ENCODE measurements around the gene C5orf22.
"Not testable (repeated sequence)": the region's sequence is repeated elsewhere in the genome, so short reads cannot be mapped to it uniquely, and the experiment has no call there.

The C5orf22 gene

DNA sequence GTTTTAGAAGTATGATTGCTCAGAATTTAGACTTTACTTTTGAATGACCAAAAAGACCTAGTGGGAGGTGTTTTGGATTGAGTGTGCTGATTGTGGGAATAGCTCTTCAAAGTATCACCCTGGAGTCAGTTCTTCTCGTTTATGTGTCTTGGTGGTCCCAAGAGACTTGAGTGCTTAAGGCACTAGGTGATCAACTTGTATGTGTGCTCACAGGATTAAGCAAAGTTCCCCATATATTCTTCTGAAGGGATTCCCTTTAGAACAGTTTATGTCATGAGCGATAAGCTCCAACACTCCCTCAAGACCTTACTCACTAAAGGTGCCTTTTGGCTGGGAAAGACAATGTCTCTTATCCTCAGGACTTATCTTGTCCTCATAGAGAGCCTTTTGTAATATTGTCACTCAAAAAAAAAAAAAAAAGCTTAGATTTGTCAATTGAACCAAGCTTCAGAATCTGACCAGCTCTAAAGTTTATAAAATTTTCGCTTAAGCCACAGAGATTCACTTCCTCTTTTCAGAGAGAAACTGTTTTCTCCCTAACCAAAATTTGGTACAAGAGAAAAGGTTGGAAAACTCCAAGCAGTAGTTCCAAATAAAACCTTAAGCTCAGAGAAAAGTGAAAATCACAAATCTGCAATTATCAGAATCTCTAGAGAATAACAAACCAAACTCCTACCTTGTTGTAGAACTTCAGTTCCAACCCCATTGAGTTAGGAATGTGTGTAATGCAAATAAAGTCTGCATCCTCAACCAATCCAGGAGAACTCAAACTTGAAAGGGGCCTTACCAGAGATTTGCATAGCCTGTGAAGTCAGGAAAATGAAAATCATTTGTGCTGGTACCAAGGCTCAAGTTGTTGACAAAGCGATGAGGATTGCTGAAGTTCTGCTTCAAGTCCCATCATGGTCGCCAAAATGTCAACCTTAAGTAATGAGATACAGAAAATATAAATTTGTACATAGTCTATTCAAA, 66.8 kb downstream of the C5orf22 start:
- H3K9me3 ChIP-seq (ENCODE audit: control insufficient read depth, insufficient read depth, low read length), result no peaks in the 10 kb centered on the region
- H3K4me1 ChIP-seq (ENCODE audit: control insufficient read depth, insufficient read depth, low read length), result no peaks in the 10 kb centered on the region
- no peak overlapping the region for H3K4me3 ChIP-seq (ENCODE audit: low read length)
- H3K27me3 ChIP-seq (ENCODE audit: control insufficient read depth, insufficient read depth, low read length), result no peaks in the 10 kb centered on the region; the same call in 1 of the 2 replicates
- DNase-seq (ENCODE audit: low read depth, low spot score), result no peak
- H3K36me3 ChIP-seq (ENCODE audit: control insufficient read depth, insufficient read depth, low read length), result no peaks in the 10 kb centered on the region
- no CpG with 5 or more reads among the region's 5 CpGs for WGBS (ENCODE audit: insufficient coverage, insufficient read length)
- no peak overlapping the region for H3K27ac ChIP-seq (ENCODE audit: low read length)

DNA sequence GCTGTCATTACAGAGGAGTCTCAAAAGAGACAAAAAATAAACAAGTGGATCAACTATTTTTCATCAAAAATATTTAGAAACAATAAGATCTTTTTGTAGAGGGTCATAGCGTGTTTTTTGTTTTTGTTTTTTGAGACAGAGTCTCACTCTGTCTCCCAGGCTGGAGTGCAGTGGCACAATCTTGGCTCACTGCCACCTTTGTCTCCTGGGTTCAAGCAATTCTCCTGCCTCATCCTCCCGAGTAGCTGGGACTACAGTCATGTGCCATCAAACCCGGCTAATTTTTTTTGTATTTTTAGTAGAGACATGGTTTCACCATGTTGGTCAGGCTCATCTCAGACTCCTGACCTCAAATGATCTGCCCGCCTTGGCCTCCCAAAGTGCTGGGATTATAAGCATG, 70.2 kb downstream of the C5orf22 start:
- H3K27ac ChIP-seq (ENCODE audit: low read length); H3K27me3 ChIP-seq (ENCODE audit: control insufficient read depth, insufficient read depth, low read length); DNase-seq (ENCODE audit: low read depth, low spot score); H3K4me1 ChIP-seq (ENCODE audit: control insufficient read depth, insufficient read depth, low read length); H3K9me3 ChIP-seq (ENCODE audit: control insufficient read depth, insufficient read depth, low read length); H3K36me3 ChIP-seq (ENCODE audit: control insufficient read depth, insufficient read depth, low read length); H3K4me3 ChIP-seq (ENCODE audit: low read length): not testable (repeated sequence)
- WGBS (ENCODE audit: insufficient coverage, insufficient read length), result no CpG with 5 or more reads among the region's 4 CpGs

DNA sequence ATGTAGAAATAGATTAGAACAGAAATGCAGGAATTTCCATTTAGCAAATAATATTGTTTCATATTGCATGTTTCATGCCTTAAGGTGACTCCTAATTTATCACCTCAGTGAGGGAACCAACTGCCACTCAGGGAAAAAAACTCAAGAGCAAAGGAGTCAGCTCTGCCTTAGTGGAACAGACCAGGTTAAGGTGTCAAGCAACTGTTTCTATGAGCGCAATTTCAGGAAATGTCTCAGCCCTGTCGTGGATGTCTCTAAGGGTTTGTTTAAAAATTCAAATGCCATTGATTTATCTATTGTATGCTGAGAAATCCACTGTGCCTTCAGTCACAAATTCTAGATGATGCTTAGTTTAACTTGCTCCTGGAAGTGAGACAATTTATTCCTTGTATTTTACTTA, 72.1 kb downstream of the C5orf22 start:
- WGBS (ENCODE audit: insufficient coverage, insufficient read length), result no CpG with 5 or more reads among the region's 2 CpGs
- H3K4me1 ChIP-seq (ENCODE audit: control insufficient read depth, insufficient read depth, low read length), result no peaks in the 10 kb centered on the region
- no peak overlapping the region for H3K27ac ChIP-seq (ENCODE audit: low read length)

DNA sequence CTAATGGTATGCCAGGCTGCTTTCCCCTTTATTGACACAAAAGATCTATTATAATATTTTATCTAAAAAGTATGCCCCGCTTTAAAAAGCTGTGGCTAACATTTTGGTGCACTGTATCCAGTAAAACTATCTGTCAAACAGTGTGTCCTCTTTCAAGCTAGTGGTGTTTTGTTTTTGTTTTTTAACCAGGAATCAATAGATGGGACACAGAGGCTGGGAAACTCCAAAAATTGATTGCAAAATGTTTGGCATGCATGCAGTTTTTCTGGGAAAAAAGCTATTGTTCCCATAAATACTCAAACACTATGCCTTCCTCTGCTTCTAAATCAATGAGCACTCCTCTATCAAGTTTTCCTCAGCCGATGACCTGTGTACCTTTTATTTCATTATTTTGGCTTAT, 72.5 kb downstream of the C5orf22 start:
- no peak overlapping the region for H3K27ac ChIP-seq (ENCODE audit: low read length)
- no peak overlapping the region for H3K4me3 ChIP-seq (ENCODE audit: low read length)
- H3K9me3 ChIP-seq (ENCODE audit: control insufficient read depth, insufficient read depth, low read length), result no peaks in the 10 kb centered on the region
- no peaks in the 10 kb centered on the region for H3K27me3 ChIP-seq (ENCODE audit: control insufficient read depth, insufficient read depth, low read length)
- WGBS (ENCODE audit: insufficient coverage, insufficient read length), result no CpG with 5 or more reads among the region's 2 CpGs
- H3K4me1 ChIP-seq (ENCODE audit: control insufficient read depth, insufficient read depth, low read length), result no peaks in the 10 kb centered on the region
- no peaks in the 10 kb centered on the region for H3K36me3 ChIP-seq (ENCODE audit: control insufficient read depth, insufficient read depth, low read length)
- DNase-seq (ENCODE audit: low read depth, low spot score), result no peak

More for the DNA sequence above, 72.1 kb downstream of the C5orf22 start:
- Histone ChIP-seq H3K4me3 (ENCODE audit: low read length) (no peak overlapping the region), H3K36me3 (ENCODE audit: control insufficient read depth, insufficient read depth, low read length) (no peaks in the 10 kb centered on the region), H3K9me3 (ENCODE audit: control insufficient read depth, insufficient read depth, low read length) (no peaks in the 10 kb centered on the region), H3K27me3 (ENCODE audit: control insufficient read depth, insufficient read depth, low read length) (no peaks in the 10 kb centered on the region)
- DNase-seq (ENCODE audit: low read depth, low spot score), result no peak

Data from iPS DF 6.9 (cell line).